IPS DF 6.9 (cell line): ENCODE results near the gene XPO4.

Source experiments
- DNase-seq: peaks from one replicate; pipeline ENCODE4 v3.0.0-alpha.2; 2013; ENCODE audit warnings: low read depth, low spot score
- H3K27ac ChIP-seq: one replicate; pipeline ENCODE4 v1.5.1; 2013; ENCODE audit warnings: low read length, control low read depth
- H3K27me3 ChIP-seq: 2 replicates; pipeline ENCODE4 v1.6.1; 2013; ENCODE audit warnings: mild to moderate bottlenecking, low read length; ENCODE audit not compliant: control insufficient read depth, insufficient read depth
- H3K36me3 ChIP-seq: 2 replicates; pipeline ENCODE4 v1.6.1; 2013; ENCODE audit warnings: low read length; ENCODE audit not compliant: control insufficient read depth, insufficient read depth
- H3K4me1 ChIP-seq: 2 replicates; pipeline ENCODE4 v1.6.1; 2013; ENCODE audit warnings: low read length; ENCODE audit not compliant: control insufficient read depth, insufficient read depth
- H3K4me3 ChIP-seq: 2 replicates; pipeline ENCODE4 v1.5.1; 2013; ENCODE audit warnings: mild to moderate bottlenecking, low read length
- H3K9me3 ChIP-seq: 2 replicates; pipeline ENCODE4 v1.6.1; 2013; ENCODE audit warnings: low read length, inconsistent platforms; ENCODE audit not compliant: control insufficient read depth, insufficient read depth
- WGBS: extraction: QIAGEN DNeasy Blood & Tissue Kit; methylation state at CpG from one replicate; pipeline ENCODE4 v1.1.7; 2013; ENCODE audit warnings: mixed read lengths, missing lambda C conversion rate; ENCODE audit not compliant: insufficient read length, insufficient coverage; 5-methylcytosine and 5-hydroxymethylcytosine counted together

XPO4 gene

DNA sequence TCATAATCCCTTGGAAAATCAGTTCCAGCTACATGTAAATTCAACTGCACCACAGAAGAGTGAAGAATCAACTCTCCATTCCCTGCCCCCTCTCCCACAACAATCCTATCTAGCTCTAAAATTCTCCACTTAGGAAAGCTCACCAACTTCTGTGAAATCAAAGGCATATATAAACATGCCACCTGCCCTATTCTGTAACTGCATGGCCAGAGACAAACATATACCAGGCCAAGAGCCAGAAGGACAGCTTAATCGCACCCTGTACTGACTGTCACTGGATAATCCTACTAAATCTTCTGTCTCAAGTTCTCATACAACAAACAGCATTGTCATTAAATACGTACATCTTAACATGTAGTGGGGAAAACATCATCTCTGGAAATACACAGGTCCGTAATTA is 70.6 kb downstream of the XPO4 start:
- no peak for DNase-seq
- peaks cover 2% of the 10 kb centered on the region; the same call in 1 of the 2 replicates for H3K36me3 ChIP-seq
- H3K4me3 ChIP-seq: no peak overlapping the region

GRCh38 chr13:20831254-20831653 is 71.3 kb downstream of the XPO4 start:
- Histone ChIP-seq H3K36me3 (no peaks in the 10 kb centered on the region), H3K4me3 (no peak overlapping the region), H3K4me1 (no peaks in the 10 kb centered on the region), H3K27ac (no peak overlapping the region), H3K27me3 (no peaks in the 10 kb centered on the region), H3K9me3 (no peaks in the 10 kb centered on the region)
- no CpG with 5 or more reads among the region's 2 CpGs for WGBS
- no peak for DNase-seq

More for the DNA sequence above, 70.6 kb downstream of the XPO4 start:
- Histone ChIP-seq H3K4me1 (no peaks in the 10 kb centered on the region), H3K27ac (no peak overlapping the region), H3K27me3 (no peaks in the 10 kb centered on the region), H3K9me3 (no peaks in the 10 kb centered on the region)
- no CpG with 5 or more reads among the region's 3 CpGs for WGBS

GRCh38 chr13:20828539-20829364 is 73.8 kb downstream of the XPO4 start:
- Histone ChIP-seq H3K36me3 (no peaks in the 10 kb centered on the region), H3K4me1 (0 out of 2 replicates have a peak, but pooled peaks cover 2% of the 10 kb centered on the region), H3K27ac (no peak overlapping the region), H3K4me3 (no peak overlapping the region), H3K27me3 (no peaks in the 10 kb centered on the region), H3K9me3 (no peaks in the 10 kb centered on the region)
- DNase-seq: peak; percentile 16
- no CpG with 5 or more reads among the region's 5 CpGs for WGBS

DNA sequence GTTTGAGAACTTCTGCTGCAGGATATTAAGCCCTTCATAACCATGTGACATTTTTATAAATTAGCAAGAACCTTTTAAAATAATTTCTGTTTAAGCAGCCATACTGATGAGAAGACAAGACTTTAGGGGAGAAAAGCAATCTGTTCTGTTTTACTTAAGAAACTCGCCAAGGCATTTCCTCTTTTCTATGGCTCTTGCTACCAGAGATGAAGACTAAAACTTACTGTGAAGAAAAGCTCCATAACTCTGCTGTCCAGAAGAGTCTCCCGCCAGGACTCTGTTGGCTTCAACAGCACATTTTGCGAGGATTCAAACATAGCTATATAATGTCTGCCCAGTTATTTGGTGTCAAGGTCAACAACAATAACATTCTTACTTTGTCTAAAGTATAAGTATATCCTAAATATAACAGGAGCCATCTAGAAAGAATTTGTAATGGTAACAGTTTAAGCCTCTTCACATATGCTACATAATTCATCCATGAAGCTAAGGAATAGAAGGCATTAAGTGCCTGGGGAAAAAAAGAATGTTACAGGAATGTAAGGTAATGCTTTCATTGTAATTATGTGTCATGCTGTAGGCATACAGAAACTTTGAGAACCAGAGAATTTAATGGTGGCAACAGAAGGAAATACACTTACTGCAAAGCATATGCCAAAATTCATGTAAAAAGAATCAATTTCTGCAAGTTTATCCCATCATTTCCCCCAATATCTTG is 75.5 kb downstream of the XPO4 start:
- H3K27ac ChIP-seq: no peak overlapping the region
- H3K36me3 ChIP-seq: no peaks in the 10 kb centered on the region
- H3K27me3 ChIP-seq: no peaks in the 10 kb centered on the region
- H3K9me3 ChIP-seq: no peaks in the 10 kb centered on the region
- WGBS: no CpG with 5 or more reads among the region's 3 CpGs
- H3K4me1 ChIP-seq: 0 out of 2 replicates have a peak, but pooled peaks cover 2% of the 10 kb centered on the region
- DNase-seq: no peak
- H3K4me3 ChIP-seq: no peak overlapping the region

DNA sequence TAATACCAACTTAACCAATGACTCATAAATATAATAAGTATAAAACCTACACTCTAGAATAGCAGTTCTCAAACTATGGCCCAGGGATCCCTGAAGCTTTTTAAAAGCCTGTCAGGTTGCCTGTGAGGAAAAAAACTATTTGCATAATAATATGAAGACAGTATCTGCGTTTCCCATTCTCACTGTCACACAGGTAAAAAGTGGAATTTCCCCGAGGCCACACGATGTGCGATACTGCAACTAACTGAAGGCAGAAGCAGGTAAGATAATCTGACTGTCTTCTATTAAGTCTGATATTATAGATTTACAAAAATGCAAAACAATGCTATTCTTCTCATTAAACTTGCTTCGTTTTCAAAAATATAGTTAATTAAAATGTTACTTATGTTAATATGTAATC is 76.2 kb downstream of the XPO4 start:
- no peaks in the 10 kb centered on the region for H3K36me3 ChIP-seq
- H3K4me1 ChIP-seq: 0 out of 2 replicates have a peak, but pooled peaks cover 2% of the 10 kb centered on the region
- H3K9me3 ChIP-seq: no peaks in the 10 kb centered on the region
- no peak for DNase-seq
- no peak overlapping the region for H3K4me3 ChIP-seq
- H3K27me3 ChIP-seq: no peaks in the 10 kb centered on the region
- H3K27ac ChIP-seq: no peak overlapping the region
- WGBS: no CpG with 5 or more reads among the region's 5 CpGs

DNA sequence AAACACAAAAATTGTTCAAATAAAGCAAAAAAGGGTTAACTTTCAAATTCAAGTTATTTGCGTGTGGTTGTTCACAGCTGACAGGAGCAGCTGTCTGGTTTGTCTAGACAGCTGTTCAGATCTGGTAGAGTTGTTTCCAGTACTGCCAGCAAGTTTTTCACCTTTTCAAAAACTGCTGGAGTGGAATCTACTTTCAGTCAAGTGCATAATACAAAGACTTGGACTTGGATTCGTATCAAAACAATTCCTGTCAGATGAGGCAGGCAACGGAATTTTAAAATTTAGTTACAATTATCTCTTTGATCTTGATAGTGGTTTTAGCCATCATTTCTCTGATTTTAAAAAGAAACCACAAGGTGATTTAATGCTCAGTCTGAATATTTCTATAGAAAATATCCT is 77.1 kb downstream of the XPO4 start:
- H3K4me1 ChIP-seq: 0 out of 2 replicates have a peak, but pooled peaks cover 2% of the 10 kb centered on the region
- no CpG with 5 or more reads among the region's 3 CpGs for WGBS
- no peaks in the 10 kb centered on the region for H3K36me3 ChIP-seq

GRCh38 chr13:20824762-20825476 is 77.6 kb downstream of the XPO4 start:
- Histone ChIP-seq H3K27ac (no peak overlapping the region), H3K36me3 (no peaks in the 10 kb centered on the region), H3K4me1 (0 out of 2 replicates have a peak, but pooled peaks cover 2% of the 10 kb centered on the region), H3K27me3 (no peaks in the 10 kb centered on the region), H3K9me3 (no peaks in the 10 kb centered on the region), H3K4me3 (no peak overlapping the region)
- no CpG with 5 or more reads among the region's 5 CpGs for WGBS
- DNase-seq: no peak

More for the DNA sequence above, 77.1 kb downstream of the XPO4 start:
- no peaks in the 10 kb centered on the region for H3K9me3 ChIP-seq
- no peak overlapping the region for H3K27ac ChIP-seq
- no peaks in the 10 kb centered on the region for H3K27me3 ChIP-seq
- no peak overlapping the region for H3K4me3 ChIP-seq
- DNase-seq: no peak

- H3K27ac ChIP-seq: no peak overlapping the region
- WGBS: no CpG with 5 or more reads among the region's 1 CpG
- 0 out of 2 replicates have a peak, but pooled peaks cover 2% of the 10 kb centered on the region for H3K4me1 ChIP-seq
- no peaks in the 10 kb centered on the region for H3K36me3 ChIP-seq
- DNase-seq: no peak
- H3K9me3 ChIP-seq: no peaks in the 10 kb centered on the region
- H3K4me3 ChIP-seq: no peak overlapping the region
- no peaks in the 10 kb centered on the region for H3K27me3 ChIP-seq
Measured at GRCh38 chr13:20823071-20823470, 79.5 kb downstream of the XPO4 start.

DNA sequence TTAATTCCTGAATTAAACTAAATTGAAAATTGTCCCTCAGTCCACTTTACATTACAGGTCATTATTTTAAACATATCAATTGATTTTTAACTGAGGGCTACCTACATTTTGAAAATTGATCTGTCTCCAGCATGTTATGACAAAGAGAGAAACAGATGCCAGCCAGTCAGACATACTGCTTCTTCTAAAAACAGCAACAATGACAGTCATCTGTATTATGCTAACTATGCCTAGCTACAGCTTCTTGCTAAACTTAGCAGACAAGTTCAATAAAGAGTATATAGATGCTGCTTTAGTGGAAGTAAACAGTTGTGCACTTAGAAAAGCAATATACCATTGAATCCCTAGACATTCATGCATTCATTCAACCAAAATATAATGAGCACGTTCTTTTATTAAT is 80.1 kb downstream of the XPO4 start:
- 0 out of 2 replicates have a peak, but pooled peaks cover 2% of the 10 kb centered on the region for H3K4me1 ChIP-seq
- no peaks in the 10 kb centered on the region for H3K36me3 ChIP-seq
- H3K9me3 ChIP-seq: no peaks in the 10 kb centered on the region
- WGBS: no CpG with 5 or more reads among the region's 1 CpG
- no peak overlapping the region for H3K4me3 ChIP-seq
- H3K27ac ChIP-seq: no peak overlapping the region
- DNase-seq: no peak
- no peaks in the 10 kb centered on the region for H3K27me3 ChIP-seq

GRCh38 chr13:20819715-20820114 is 82.8 kb downstream of the XPO4 start:
- no peak for DNase-seq
- H3K27me3 ChIP-seq: no peaks in the 10 kb centered on the region
- H3K4me1 ChIP-seq: 0 out of 2 replicates have a peak, but pooled peaks cover under 1% of the 10 kb centered on the region
- no peak overlapping the region for H3K4me3 ChIP-seq
- no peaks in the 10 kb centered on the region for H3K36me3 ChIP-seq
- H3K27ac ChIP-seq: no peak overlapping the region
- H3K9me3 ChIP-seq: no peaks in the 10 kb centered on the region
- WGBS: no CpG with 5 or more reads among the region's 3 CpGs
